GM18861 (cell line): ENCODE results near the gene TFF3.

Experiments
- ATAC-seq: cut with Tn5 transposase; IDR thresholded peaks from one replicate; pipeline ENCODE4 v1.9.1; 2021; ENCODE audit not compliant: unreplicated experiment

TFF3 gene

GRCh38 chr21:42324896-42325295, 9.7 kb upstream of the TFF3 start:
- ATAC-seq: no peak

- ATAC-seq: no peak
These were observed 6.6 kb upstream of the TFF3 start for GRCh38 chr21:42321845-42322244.

- ATAC-seq: no peak
These were observed 6.0 kb upstream of the TFF3 start for GRCh38 chr21:42321231-42321630.

GRCh38 chr21:42320791-42321190, 5.6 kb upstream of the TFF3 start:
- no peak for ATAC-seq

- no peak for ATAC-seq
These were observed 4.8 kb upstream of the TFF3 start for GRCh38 chr21:42319851-42320572.

GRCh38 chr21:42319376-42319775, 4.2 kb upstream of the TFF3 start:
- no peak for ATAC-seq

- no peak for ATAC-seq
These were observed 2.9 kb upstream of the TFF3 start for GRCh38 chr21:42317826-42318746.

GRCh38 chr21:42317341-42317741, 2.1 kb upstream of the TFF3 start:
- ATAC-seq: no peak

GRCh38 chr21:42316891-42317290, 1.7 kb upstream of the TFF3 start:
- ATAC-seq: no peak

GRCh38 chr21:42314616-42315295, 453 bp downstream of the TFF3 start:
- ATAC-seq: no peak

GRCh38 chr21:42313501-42313969, 1.7 kb downstream of the TFF3 start:
- no peak for ATAC-seq

- no peak for ATAC-seq
These were observed 2.5 kb downstream of the TFF3 start for GRCh38 chr21:42312626-42313104.

- ATAC-seq: no peak
These were observed 3.2 kb downstream of the TFF3 start for GRCh38 chr21:42311816-42312625.

GRCh38 chr21:42311160-42311559, 4.0 kb downstream of the TFF3 start:
- no peak for ATAC-seq

GRCh38 chr21:42310411-42311001, 4.7 kb downstream of the TFF3 start:
- ATAC-seq: no peak

- ATAC-seq: no peak
These were observed 5.4 kb downstream of the TFF3 start for GRCh38 chr21:42309753-42310213.

- ATAC-seq: no peak
These were observed 6.1 kb downstream of the TFF3 start for GRCh38 chr21:42308914-42309752.

- no peak for ATAC-seq
These were observed 6.9 kb downstream of the TFF3 start for GRCh38 chr21:42308161-42308913.
